ENCODE data around the gene TCFL5.

The TCFL5 gene

GRCh38 chr20:62861726-62862336 lies at the start of gene TCFL5:
Gene TCFL5, minus strand, starts transcription at chr20:62861822. Its CDS starts 152 bp downstream, at chr20:62861670.
- peak; percentile 83 for DNase-seq

GRCh38 chr20:62910777-62911497 lies 49.3 kb upstream of the TCFL5 start:
- no peak for DNase-seq

GRCh38 chr20:62910217-62910766 lies 48.7 kb upstream of the TCFL5 start:
- DNase-seq: no peak

DNA sequence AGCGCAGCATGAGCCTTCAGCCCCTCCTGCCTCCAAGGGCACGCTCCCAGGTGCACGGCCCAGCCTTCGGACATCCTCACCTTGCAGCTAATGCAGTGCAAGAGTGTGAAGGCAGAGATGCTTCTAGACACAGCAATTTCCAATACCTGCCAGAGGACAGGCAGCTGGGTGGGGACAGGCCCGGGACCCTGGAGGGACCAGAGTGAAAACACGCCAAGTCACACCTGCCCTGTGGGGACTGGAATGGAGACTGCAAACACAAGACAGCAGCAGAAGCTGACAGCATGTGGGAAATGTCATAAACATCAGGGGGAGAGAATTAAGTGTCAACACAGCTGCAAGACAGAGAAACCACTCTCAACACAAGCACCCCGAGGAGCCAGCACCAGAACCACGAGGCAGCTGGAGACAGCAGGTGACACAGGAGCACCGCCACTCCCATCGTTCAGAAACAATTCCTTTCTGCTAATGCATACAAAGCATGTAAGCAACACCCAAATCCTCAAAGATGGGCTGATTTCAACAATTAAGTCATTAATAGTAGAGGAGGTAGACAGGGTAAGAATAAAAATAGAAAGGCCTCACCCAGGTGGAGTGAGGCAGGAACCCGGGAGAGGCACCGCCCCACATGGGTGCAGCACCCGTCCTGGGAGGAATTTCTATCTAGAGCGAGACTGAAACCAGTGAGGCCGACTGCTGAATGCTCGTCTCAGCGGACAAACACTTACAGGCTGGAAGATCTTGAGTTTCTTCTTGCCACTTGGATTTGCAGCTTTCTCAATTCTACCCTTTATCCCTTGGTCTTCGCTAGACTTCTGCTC lies 47.6 kb upstream of the TCFL5 start:
- DNase-seq: no peak

DNA sequence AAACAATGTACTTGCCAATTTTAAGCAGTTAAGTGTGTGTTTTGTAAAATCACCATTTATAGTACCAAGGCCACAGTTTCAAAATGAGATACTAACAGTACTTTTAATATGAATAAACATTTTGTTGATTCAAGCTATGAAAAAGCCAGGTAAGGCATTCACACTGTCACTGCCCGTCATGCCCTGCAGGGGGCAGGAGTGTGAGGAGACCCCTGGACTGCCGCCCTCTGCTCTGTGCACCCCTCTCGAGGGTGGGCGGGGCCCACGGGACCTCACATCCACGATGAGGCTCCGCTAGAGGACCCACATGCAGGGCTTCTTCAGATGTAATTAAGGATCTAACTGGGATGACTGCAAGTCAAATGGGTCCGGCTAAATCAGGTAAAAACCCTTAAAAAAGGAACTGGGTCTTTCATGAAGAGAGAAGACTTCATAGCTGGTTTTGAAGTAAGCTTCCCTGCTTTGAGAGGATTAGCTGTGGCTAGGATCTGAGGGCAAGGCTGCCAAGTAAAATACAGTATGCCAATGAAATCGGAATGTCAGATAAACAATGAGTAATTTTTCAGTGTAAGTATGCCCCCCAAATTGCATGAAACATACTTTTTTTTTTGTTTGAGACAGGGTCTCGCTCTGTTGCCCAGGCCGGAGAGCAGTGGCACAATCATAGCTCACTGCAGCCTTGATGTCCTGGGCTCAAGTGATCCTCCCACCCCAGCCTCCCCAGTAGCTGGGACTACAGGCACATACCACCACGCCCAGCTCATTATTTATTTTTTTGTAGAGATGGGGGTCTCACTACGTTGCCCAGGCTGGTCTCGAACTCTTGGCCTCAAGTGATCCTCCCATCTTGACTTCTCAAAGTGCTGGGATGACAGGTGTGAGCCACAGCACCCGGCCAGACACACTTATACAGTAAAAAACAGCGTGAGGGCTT lies 46.0 kb upstream of the TCFL5 start:
- no peak for DNase-seq

- no peak for DNase-seq
These were observed 45.2 kb upstream of the TCFL5 start for GRCh38 chr20:62906647-62907375.

- no peak for DNase-seq
These were observed 44.6 kb upstream of the TCFL5 start for GRCh38 chr20:62906209-62906608.

DNA sequence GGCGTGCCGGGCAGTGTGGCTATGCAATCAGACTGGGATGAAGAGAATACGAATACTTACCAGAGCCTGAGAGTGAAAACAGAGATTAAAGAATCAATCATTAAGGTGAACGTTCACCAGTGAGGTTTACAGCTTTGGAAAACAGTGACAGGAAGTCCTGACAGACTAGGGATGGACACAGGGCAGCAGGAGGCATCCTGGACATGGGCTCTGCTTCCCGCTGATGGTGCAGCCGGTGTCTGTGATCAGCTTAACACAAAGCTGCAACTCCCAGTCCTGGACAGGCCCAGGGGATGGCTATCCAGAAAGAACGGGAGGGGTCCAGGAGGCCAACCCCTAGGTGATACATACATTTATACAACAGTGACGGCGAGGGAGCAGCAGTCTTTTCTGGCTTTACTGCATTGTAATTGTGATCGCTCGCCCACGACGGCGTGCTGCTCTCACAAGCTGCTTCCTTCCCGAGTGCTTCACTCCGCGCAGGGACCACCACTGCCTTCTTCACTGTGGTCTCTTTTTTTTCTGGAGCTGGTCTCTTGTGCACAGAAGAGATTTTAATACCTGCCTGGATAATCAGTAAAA lies 44.0 kb upstream of the TCFL5 start:
- no peak for DNase-seq

DNA sequence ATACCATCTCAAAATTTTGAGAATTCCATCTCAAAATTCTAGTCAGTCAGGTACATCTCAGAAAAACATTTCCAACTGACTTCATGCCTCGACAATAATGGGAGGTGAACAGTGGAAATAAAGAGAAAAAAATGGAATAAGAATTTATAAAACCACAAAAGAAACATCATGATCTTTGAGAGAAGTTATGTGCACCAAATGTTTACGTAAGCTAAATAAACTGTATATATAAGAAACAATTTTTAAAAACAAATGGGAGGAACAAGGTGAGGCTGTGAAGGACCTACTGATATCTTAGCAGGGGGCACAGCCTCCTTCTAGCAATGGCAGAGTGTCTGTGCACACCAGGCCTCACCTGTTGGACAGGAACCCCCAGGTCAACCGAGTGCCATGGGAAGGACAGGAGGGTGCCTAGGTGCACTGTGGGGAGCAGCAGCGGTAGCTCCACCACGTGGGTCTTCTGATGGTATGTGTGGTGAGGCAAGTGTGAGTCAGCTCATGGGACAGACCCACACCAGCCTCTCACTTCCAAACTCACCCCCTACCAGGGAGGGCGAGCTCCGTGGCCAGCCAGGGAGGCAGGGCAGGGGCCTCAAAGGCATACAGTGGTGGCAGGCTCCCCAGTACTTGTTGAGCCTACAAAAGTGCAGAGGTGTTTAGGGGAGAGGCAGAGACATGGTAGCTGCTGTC lies 41.4 kb upstream of the TCFL5 start:
- no peak for DNase-seq

DNA sequence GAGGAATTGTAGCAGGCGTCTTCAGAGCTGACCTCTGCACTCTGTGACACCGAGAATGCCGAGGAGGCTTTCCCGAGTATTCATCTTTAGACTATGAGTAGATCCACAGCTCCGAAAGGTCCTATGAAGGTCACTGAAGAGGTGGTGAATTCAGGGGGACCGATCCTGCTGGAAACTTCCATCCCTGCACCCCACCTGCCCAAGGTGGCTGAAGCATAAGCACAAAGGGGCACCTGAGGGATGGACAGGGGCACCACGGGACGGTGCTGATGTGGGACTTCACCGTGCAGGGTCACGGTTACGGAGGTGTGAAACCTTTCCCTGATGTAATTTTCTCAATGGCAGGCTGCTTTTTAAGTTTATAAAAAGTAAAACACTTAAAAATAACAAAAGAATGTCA lies 40.3 kb upstream of the TCFL5 start:
- DNase-seq: no peak

GRCh38 chr20:62900692-62901584 lies 39.3 kb upstream of the TCFL5 start:
- DNase-seq: peak; percentile 61

DNA sequence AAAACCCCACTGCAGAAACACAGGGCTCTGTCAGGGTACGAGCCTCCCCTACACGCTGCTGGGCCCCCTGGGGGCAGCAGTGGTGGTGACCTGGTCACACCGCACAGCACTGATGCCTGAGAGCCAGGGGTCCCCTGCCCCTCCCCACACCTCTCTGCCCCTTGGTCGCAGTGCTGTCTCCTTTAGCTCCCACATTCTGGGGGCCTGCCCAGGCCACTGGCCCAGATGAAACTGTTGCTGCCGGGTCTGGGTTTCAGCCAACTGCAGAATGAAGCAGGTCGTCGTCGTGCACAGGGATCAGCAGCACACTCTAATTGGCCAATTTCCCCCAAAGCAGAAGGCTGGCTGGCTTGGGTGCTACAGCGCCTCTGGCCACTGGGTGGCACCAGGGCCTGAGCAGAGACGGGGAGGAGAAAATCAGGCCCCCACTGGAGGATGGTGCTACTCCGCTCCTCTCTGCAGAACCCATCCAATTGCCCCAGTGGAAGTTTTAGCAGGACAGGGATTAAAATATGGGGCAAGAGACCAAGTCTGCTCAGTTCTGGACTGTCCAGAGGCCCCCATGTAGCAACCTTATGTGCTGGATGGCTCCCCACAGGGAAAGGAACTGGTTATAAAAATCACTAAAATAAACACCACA lies 38.5 kb upstream of the TCFL5 start:
- DNase-seq: peak; percentile 80

DNA sequence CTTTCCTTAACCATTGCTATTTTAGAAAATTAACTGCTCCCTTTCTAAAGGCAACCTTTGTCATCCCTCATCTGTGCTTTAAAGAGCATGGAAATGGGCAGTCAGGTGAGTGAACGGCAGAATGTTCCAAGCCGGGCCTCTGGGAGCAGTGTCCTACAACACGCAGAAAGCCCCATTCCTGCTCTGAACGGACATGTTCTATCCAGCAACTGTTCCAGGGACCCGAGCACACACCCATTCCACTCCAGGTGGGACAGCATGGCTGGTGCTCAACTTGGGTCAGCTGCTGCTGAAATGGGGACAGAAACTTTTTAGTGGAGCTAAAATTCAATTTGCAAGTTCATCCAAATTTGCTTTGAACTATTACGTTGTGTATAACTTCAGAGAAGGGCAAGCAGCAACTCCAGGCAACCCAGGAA lies 38.0 kb upstream of the TCFL5 start:
- peak; percentile 36 for DNase-seq

DNA sequence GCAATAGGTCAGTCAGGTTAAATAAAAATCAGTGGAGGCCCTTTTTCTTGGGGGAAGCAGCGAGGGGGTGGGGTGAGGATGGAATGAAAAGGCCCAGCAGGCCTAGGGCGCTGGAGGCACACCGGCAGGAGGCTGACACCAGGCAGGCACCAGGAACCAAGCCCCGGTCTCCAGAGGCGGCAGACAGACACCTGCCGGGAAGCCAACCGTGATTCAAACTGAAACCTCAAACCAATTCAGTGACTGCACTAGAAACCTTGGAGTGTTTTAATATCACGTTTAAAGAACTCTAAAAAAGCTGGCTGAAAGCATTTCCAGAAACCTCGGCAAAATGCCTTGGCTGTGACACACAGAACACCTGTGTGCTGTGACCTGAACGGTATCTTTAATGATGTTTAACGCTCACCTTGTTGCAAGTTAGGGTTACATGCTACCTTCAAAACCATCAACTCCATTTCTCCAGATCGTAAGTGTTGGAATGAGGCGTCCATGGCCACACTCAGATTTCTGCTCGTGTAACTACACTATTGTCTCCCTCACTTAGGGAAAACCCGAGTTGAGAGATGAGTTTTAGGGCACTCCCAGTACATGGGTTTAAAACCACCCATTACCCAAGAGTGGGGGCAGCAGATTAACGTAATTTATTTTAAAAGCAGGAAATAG lies 37.5 kb upstream of the TCFL5 start:
- no peak for DNase-seq

DNA sequence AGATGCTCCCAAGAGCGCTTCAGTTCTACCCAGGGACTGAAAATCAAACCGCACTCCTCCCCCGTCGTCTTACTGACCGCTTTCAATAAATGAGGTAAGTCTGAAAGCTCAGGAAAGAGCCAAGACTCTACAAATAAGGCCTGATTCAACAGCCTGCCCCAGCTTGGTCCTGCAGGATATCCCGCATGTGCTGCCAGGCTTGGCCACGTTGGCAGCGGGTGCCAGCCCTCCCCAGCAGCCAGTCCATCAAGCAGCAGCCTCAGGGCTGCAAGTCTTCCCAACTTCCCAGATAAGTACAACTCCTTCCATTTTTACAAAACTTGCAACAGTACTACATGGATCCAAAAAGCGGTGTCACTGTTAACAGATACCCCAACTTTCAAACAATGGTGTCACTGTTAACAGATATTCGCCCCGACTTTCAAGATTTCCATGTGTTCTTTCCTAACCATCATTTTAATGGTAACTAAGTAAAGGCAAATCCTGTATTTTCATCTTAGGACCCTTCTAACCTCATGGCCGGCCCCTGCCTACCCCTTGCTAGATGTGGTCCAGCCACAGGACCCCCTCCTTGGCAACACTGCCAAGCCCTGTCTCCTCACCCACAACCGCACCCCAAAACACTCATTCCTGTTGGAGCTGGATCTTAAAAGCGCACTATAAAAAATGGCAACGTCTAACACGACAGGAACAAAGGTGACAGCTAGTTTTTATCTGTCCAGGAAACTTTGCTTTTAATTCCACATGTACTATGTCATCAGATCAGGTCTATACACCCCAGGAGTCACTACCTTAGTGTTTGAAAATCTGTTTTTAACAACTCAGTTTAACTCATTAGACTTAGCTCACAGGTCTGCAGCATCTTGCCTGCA lies 36.7 kb upstream of the TCFL5 start:
- no peak for DNase-seq

- no peak for DNase-seq
These were observed 36.0 kb upstream of the TCFL5 start for GRCh38 chr20:62897666-62898065.

DNA sequence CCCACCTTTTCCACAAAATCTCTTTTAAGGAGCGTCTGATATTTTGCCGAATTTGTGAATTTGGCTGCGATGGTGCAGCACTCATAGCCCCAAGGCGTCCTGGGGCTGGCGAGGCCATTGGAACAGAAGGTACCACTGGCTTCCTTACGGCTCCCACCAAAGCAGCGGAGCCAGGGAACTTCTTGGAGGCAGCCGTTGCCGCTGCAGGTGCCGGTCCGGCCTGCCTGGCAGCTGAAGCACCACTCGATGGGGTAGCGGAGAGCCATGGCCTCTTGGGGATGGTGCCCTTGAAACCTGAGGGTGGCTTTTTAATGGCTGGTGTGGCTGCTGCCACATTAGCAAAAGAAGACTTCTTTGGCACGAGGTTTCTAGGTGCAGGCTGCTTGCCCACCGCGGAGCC lies 34.9 kb upstream of the TCFL5 start:
- no peak for DNase-seq

Data from NCI-H2227 treated with DMSO at 0.1 percent for 48 hours (cell line).